D341Med (cell line): ENCODE measurements around the gene PPFIBP1.

ENCODE experiments used
- DNase-seq: peaks from one replicate; pipeline ENCODE4 v3.0.0; 2012; ENCODE audit warnings: low spot score

Gene PPFIBP1

DNA sequence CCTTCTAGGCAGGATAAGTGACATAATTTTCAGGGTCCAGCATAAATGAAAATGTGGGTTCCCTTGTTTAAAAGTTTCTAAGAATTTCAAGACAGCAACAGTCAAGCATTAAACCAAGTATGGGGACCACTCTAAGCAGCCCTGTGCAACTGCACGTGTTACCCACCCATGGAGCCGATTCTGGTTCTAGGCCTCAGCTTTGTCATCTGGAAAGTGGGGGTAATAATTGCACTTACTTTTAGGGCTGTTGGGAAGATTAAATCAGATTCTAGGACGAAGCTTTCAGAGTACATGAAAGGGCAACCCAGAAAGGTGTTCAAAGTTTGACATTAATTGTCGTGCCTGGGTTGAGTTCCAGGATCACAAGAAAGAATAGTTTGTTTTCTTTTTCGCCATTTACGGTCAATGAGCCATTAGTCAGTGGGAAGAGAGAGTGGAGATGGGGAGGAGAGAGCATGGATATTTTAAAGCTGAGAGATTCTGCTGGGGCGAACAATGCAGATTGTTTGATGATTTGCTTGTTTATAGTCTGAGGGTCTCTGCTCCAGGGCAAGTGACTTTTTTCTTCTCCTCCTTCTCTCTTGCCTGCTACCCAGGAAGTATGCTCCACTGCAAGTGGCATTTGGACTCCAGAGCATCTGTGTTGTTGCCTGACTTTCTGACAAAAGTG is 10.7 kb upstream of the PPFIBP1 start:
- DNase-seq, result no peak

DNA sequence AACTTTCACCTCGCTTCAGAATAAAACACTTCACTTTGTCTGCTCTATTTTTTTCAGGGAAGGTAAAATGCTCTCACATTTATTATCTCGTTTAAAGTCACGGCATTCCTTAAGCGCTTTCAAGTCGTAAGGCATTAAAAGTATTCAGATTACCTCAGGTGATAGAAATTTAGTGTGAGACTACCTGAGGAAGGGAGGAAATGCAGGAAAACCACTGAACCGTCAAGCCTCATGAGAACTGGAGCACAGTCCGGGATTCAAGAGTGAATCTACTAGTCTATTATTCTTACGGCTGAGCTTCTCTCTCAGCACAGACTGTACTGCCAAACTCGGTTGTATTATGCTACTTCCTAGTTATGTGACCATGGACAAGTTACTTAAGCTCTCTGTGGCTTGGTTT is 8.3 kb upstream of the PPFIBP1 start:
- DNase-seq, result no peak

DNA sequence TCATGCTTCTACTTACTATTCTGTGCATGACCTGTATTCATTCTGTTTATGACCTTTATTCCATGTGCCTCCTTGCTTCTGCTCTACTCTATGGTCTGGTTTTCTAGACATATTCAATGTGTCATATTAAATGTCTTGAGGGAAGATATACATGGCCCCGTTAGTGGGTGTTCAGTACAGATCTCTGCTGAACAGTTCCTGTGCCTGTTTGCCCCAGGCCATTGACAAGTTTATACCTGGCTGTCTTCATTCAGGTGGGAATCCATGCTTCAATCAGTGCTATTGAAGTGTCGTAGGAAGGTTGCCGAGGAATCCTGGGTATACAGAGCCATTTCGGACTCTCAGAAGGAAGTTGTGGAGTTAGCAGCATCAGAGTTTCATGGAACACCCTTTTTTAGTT is 7.4 kb upstream of the PPFIBP1 start:
- no peak for DNase-seq

DNA sequence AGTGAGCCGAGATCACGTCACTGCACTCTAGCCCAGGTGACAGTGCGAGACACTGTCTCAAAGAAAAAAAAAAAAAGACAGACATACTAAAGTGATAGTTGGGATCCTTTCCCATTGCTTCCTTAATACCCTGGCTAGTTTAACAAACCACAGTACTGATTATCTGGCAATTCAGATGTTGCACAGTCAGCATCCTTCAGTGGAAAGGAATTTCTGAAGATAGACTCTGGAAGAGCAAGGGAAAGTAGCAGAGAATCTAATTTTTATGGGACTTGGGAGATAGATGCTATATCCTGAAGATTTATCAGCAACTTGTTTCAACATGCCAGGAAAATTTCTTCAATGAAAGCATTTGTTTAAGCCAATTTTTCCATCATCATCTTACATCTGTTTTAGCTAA is 6.5 kb upstream of the PPFIBP1 start:
- DNase-seq, result no peak

DNA sequence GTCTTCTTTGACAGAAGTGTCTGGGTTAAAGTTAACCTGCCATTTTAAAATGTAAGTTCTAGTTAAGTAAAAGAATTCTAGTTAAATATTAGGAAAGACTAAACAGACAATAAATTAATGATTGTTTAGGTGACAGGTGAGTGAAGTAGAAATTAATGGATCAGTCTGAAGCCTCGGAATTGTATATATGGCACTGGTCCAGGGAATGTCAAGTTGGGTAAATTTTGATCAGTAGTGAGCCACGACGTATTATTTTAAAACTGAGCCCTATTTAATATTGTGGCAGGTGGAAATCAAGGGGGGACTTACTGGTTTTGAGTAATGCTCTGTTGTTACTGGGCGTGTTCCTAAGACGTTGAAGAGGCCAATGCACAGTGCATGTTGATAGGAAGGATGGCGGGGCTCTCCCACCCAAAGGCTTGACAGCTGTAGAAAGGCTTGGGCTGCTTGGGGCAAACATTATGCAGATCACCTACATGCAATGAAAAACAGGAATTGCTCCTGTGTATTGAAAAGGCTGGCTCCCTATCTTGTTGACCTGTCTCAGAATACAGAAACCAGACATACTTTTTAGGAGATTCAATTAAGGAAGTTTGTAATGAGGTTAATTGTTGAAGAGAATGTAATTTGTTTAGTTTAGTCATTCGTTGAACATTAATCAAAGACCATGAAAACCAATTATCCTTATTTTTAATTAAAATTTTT is 5.9 kb upstream of the PPFIBP1 start:
- no peak for DNase-seq

DNA sequence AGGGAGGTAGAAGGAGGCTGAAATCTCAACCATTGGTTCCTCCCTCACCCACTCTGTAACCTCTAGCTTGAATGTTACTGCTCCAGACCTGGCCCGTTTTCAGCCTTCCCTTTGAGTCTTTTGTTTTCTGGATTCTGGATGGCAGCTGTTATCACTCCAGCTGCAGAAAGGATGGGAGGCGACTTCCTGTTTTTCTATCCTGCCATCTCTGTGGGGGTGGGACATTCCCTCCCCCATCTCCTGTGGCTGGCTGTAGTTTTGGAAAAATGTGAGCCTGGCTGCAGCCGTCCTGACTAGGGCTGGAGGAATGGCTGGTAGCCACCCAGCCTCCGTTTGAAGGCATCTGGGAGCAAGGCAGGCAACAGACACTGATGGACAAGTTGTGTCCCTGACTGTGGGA is 2.9 kb upstream of the PPFIBP1 start:
- DNase-seq, result no peak

DNA sequence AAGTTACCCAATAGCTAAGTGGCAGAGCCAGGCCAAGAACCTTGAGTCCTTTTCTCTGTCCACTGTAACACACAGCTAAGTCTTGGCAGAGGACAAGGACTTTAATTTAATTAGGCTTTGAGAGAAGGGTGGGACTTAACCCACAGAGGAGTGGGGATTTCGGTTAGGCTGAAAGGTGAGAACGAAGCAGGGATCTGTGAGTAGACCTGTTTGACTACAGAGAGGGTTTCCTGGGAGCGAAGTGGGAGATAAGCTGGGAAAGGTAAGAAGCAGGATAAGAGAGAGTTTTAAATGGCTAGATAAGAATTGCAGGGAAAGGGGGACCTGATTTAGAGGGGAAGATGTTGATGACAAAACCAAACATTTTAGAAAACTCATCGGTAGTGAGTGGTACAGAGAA is 2.0 kb upstream of the PPFIBP1 start:
- no peak for DNase-seq

DNA sequence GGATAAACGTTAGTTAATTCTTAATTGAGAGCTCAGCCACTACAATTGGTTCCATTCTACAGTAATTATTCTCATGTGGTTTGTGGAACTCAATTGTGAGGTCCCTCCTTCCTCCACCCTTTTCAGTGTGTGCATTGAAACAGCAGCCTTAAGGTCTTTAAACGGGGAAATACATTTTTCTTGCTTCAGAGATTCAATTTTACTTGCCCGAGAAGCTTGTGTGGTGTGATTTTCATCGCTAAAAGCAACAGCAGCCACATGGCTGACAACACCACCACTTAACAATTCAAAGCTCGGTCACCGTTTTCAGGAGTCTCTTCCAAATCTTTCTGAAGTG is 733 bp upstream of the PPFIBP1 start:
- DNase-seq, result no peak

DNA sequence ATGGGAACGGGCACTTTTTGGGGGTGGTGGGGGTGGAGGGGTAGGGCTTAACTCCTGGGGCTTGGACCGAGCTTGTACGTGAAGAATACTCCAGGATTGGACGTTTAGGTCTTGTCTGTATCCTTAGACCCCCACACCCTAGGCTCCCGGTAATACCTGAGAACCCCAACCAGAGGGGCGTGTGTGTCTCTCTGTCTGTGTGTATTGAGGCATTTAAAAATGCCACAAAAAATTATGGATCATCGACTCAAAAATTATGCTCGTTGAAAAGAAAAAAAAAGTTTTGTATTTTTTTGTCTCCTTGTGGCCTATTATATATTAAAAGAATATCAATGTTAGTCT is 459 bp downstream of the PPFIBP1 start:
- no peak for DNase-seq

DNA sequence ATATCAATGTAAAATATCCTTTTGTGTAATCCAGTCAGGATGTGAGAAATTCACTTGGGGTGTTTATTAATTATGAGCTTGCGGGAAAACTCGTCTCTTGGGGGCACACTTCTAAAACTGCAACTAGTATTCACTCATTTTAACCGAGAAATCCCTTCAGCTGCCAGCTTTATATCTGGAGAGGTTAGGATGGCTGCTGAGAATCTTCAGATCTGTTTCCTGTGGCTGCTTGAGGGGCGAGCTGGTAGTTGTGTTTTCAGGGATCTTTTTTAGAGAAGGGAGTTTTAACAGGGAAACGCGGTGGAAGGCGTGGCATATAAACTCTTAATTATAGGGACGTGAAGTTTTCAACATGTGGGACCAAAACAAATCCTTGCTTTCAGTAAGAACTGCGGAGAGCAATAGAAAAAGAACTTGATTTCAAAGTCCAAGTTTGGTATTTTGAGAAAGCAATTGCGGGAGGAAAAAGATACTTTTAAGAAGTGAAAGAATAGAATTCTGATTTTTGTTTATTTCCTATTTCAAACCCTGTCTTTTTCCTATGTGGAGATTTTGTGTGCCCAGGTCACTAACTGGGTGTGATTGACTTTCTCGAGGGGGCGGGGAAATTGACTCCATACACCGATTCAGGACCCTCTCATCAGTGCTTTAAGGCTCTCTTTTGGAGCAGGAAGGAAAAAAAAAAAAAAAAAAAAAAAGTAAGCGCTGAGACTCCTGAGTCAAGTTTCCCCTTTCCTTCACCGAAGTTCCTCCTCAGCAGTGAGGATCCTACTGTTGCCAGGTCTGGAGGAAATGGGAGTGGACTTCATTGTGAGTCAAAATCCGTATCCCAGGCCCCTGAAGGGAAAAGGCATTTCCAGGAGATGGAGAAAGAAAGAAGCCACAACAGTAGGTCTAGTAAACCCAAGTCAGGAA is 1.1 kb downstream of the PPFIBP1 start:
- no peak for DNase-seq

DNA sequence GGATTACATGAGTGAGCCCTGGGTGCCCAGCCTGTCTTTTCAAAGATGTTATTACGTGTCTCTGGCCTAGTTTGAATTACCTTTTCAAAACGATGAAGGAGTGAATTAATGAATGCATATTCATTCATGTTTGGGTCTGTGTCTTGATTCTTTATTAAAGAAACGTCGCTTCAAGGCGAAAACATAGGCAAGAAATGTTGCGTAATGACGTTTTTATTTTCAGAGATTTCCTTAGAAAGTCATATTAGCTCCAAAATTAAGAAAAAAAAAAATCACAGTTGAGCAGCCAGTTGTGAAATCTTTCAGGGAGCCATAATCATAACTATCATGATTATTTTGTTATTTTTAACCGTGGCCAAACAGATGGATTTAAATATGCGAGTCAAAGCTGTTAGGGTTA is 3.5 kb downstream of the PPFIBP1 start:
- DNase-seq, result no peak

DNA sequence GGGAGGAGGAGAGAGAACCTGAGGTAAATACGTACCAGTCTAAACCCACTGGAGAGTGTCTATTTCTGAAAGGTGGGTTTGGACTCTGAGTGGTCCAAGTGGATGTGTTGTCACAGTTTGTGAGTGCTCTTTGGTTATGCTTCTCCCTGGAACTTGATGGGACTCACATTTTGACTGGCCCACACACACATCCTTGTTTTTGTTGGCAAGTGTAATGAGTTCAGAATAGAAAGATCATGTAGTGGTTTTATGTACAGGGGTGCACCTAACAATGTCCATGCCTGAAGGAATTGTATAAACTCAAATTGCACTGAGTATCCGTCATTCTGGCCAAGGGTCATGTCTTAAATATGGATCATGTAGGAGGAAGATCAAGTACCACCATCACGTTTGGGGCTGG is 4.8 kb downstream of the PPFIBP1 start:
- DNase-seq, result no peak

DNA sequence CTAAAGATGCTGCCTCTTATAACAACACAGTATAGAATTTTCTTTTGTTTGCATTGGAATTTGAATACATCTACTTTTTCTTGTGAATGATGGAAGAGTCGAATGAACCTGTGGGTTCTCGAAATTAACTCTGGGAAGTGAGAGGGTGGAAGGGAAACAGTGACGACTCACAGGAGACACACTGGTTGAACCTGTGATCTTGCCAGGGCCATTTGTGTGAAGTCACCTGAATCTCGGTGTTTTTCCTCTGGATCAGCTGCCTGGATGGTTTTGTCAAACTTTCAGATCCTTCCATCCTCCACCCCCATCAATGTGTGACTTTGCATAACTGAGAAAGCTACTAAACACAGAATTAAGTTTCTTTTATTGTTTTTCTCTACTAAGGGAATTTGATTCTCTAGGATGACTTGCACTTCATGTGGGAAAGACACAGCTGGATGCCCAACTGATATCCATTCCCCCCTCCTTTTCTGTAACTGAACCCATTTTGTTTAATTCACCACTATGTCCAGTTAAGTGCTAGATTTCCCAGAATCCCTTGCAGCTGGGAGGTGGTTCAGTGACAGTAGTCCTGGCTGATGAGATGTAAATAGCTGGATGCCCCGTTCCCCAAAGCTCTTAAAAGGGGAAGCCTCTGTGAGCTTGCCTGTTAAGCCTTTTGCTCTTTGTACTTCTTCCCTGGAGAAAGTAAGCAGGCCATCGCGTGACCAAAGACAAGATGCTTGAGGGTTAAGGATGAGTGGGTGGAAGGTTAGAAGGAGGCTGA is 6.3 kb downstream of the PPFIBP1 start:
- DNase-seq, result no peak

DNA sequence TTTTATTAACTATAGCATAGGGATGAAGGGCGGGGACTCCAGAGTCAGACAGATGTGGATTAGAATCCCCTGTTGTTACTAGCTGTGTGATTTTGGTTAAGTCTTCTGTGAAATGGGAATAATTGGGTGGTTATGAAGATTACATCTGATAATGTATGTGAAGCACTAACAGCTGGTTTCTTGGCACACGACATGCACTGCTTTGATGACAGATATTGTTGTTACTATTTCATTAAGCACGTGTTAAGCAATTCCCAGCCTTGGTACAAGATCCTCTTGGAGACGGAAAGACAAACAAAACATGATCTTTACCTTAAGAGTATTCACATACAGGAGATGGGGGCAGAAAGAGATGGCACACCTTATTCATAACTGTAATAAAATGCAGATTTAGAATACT is 7.9 kb downstream of the PPFIBP1 start:
- no peak for DNase-seq

DNA sequence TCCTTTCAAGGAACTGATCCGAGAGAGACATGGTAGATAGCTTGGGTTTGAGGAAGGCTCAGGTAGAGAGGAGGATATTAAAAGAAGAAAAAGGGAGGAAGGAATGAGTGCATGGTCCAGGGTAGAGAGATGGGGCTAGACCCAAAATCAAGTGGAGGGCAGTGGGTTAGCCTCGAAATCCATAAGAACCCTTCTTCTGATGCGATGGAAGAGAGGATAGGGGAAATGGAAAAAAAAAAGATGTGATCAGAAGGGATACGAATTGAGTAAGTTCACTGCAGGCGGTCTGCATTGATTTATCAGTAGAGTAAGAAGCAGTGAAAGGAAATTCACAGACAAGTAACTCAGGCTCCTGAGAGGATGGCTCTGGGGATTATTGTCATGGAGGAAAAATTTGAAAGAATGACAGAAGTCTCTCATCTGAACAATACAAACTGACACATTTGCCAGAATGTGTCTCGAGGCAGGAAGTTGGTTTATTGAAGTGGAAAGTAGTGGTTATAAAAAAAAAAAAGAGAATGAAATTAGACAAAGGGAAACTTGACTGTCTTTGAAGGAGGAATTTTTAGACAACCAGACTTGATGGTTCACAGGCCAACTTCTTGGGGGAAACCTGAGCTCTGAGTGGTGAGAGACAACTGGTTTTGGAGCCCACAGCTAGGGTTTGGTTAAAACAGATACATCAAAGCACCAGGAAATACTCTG is 10.2 kb downstream of the PPFIBP1 start:
- no peak for DNase-seq

DNA sequence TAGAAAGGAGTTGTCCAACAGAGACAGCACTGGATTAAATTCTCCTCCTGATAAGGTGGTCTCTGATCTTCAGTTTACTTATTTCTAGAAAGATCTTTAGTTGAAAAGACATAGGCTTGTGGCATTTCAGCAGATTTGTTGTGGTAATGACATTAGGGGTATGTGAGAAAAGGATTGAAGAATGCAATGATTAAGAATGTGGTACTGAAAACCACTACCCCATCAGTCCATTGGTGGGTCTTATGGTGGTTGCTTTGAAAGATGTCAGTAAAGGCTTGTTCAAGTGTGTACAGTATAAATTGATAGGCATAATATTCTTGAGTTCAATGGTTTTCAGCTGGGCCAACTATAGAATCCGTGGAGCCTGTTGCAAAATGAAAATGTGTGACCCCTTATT is 10.8 kb downstream of the PPFIBP1 start:
- no peak for DNase-seq

DNA sequence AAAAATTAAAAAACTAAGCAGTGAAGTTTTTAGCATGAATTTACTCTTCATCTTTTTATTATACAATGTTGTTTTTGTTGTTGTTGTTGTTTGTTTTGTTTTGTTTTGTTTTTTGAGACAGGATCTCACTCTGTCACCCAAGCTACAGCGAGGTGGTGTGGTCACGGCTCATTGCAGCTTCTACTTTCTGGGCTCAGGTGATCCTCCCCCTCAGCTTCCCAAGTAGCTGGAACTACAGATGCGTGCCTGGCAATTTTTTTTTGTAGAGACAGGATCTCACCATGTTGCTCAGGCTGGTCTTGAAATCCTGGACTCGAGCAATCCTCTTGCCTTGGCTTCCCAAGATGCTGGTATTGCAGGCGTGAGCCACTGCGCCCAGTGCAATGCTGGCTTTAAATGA is 11.3 kb downstream of the PPFIBP1 start:
- no peak for DNase-seq

DNA sequence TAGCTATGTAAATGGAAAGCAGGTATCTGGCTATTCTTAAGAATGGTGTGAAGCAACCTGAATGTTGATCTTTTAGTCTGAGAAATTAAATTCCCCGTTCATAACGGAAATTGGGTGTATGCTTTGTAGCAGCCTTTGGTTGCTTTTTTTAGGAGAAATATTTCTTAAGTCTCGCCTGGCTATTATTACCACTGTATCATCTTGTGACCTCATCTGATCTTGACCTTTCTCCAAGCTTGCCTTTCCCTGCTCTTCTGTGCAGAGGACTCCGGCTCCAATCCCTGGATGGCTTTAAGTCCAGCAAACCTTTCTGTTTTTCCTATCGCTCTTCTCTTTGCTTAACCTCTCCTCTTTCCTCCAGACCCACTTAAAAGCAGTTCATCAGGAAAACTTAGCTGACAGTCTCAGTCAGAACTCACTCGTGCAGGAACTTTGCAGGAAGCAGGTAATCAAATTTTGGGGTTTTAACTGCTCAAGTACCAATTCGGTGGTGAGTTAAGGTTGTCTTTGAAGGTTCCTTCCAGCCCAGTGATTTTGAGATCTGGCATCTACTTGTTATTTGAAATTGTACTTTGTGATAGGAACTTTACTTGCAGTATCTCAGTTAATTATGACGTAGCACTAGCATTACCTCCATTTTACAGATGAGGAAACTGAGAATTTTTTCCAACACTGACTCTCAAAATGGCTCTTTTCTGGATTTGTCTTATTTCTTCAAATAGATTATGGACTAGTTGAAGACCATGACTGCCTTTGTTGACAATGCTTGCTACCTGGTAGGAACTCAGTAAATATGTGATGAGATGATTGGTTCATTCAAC is 14.1 kb downstream of the PPFIBP1 start:
- no peak for DNase-seq

DNA sequence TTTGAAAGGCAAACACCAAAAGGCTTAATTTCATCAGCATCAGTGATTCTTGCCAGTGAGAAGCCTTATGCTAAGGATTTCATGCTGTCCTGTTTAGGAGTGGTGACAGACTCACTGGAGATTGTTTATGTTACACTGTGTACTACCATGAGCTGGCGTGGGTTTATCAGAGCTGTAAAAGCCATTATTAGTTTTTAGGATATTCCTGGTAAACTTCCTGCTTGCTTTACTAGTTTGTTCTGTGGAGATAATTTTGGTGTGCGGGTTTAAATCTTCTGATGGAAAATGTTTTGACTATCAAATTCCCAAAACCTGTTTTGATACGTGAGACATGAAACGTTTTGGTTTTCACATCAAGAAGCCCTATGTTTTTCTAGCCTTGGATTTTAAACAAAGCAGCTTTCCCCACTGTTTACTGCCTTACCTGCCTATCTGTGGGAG is 15.2 kb downstream of the PPFIBP1 start:
- DNase-seq, result no peak

DNA sequence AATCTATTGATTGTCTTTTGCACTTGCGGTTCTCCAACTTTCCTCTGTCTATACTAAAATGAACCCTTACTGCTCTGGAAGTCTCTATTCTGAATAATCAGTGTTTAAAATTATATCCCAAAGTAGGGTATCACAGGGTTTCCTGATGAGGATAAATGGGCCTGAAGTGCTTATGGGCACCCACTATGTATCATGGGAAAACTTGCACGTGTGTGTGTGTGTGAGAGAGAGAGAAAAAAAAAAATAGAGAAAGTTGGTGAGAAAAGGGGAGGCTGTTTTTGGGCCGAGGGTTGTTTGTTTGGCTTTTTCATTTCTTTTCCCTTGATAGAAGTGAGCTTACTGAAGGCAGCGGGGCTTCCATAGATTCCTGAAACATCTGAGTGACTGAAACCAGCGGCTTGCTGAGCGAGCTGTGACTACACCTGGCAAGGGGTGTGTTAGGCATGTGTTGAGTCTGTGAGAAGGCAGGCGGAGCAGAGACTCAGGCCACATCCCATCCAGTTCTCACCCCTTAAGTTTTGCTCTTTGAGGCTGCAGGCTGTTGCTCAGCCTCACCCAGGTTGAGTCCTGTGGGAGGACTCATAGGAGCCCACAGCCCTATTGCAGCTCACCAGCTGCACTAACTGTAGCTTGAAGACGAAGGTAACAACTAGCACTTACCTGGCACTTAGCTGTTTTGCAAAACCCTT is 17.2 kb downstream of the PPFIBP1 start:
- DNase-seq, result no peak
